22Rv1 (cell line): Measurements from ENCODE around the gene PIAS2.

Experiments used
- H3K27ac ChIP-seq: fragments of 450-650 bp; 2 replicates; pipeline ENCODE4 v1.5.1; 2017
- CTCF ChIP-seq: fragments of 450-650 bp; IDR thresholded peaks from 2 replicates; pipeline ENCODE4 v1.5.1; 2017; ENCODE audit warnings: mild to moderate bottlenecking
- ZFX ChIP-seq: fragments of 450-650 bp; IDR thresholded peaks from 2 replicates; pipeline ENCODE4 v1.6.1; 2017; ENCODE audit warnings: antibody characterized with exemption, borderline replicate concordance

The PIAS2 gene

DNA sequence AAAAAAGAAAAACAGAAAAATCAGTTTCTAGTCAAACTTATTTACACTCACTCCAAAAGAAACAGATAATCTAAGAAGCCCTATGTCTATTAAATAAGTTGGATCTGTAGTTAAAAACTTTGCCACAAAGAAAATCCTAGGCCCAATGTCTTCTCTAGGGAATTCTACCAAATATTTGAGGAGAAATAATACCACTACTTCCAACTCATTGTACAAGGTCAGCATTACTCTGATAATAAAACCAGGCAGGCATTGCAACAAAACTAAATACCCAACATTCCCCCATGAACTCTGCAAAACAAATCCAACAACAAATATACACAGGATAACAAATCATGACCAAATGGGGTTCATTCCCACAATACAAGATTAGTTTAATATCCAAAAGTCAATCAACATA is 86.7 kb downstream of the PIAS2 start:
- H3K27ac ChIP-seq: no peak overlapping the region
- TF ChIP-seq ZFX (no peak), CTCF (no peak)

DNA sequence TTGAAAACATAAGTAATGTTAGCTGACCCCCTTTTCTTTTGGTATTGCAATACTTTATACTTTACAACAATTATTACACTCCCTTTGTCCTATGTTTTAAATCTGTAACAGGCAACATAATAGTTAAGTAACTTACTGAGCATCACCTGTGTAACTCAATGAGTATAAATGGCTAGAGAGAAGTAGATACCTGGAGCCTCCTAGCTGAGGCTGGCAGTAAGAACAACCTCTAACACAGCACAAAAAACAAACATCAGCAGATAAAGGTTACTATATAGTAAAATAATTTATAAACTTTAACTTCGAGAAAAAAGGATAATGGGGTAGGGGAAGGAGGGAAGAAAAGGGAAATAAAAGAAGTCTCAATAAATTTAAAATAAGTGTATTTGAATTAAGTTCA is 87.4 kb downstream of the PIAS2 start:
- H3K27ac ChIP-seq: no peak overlapping the region
- TF ChIP-seq CTCF (no peak), ZFX (no peak)

DNA sequence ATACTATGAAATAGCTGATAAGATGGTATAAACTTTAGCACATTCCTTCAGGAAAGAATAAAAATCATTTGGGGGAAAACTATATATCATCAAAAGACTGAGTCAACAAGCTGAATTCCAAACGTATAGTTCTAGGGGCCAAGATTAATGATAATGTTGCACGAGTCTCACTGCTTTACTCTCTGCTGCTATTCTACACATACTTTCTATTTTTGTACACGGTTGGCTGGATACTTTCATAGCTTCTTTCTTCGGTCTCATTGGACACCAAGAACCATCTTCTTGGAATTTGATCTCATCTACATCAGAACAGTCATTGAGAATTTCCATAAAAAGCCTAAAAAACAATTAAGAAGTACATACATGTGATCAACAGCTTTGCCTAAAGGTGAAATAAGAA is 87.8 kb downstream of the PIAS2 start:
- no peak overlapping the region for H3K27ac ChIP-seq
- TF ChIP-seq ZFX (no peak), CTCF (no peak)

DNA sequence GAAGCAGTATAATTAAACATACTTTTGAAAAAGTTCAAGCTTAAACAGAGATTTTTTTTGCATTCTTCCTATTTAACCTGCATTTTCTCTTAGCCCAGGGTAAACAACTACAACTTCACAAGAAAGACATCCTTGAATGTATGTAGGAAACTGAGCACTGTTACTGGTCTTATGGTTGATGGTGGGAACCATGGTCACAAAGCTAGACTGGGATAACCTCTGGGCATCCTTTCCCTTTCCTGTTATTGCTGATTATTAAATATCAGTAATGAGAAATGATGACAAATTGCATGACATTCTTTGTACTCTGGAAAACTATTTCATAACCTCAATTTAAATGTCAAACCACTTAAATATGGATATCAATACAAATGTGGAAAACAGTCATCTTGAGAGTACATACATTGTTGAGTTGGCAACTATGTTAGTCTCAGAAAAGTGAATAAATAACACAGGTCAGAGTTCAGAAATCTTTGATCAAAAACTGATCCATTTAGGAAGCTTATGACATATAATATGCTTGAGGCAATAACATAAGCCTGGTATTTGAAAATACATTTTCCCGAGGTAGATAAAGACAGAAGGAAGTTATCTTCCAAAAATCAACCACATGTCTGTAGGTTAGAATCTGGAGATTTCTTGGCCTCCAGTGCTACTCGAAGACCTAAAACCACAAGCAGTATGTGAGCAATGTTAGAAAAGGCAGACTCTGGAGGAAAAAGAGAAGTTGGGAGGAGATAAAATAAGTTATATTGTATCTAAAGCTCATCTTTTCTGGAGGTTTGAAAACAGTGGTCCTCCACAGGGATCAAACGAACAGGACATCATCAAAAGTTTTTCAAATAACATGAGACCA is 95.2 kb downstream of the PIAS2 start:
- TF ChIP-seq CTCF (no peak), ZFX (no peak)
- no peak overlapping the region for H3K27ac ChIP-seq

DNA sequence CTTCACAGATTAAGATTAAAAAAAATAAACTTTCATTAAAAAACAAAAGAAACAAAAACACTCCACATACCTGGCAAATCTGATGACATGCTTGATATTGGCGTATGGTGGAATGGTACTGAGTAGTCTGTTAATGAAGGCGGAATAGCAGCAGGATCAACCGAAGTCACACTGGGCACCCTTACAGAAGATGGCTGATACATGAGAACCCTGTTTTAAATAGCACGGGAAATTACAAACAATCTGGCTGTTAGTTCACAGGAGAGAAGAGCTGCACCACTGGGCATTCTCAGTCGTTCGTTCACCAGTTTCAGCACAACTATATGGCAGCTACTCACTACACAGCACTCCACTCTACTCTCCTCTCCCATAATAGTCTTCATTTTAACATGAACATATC is 96.4 kb downstream of the PIAS2 start:
- TF ChIP-seq ZFX (no peak), CTCF (no peak)
- no peak overlapping the region for H3K27ac ChIP-seq

GRCh38 chr18:46815661-46816060 is 101.6 kb downstream of the PIAS2 start:
- no peak overlapping the region for H3K27ac ChIP-seq
- TF ChIP-seq CTCF (no peak), ZFX (no peak)

DNA sequence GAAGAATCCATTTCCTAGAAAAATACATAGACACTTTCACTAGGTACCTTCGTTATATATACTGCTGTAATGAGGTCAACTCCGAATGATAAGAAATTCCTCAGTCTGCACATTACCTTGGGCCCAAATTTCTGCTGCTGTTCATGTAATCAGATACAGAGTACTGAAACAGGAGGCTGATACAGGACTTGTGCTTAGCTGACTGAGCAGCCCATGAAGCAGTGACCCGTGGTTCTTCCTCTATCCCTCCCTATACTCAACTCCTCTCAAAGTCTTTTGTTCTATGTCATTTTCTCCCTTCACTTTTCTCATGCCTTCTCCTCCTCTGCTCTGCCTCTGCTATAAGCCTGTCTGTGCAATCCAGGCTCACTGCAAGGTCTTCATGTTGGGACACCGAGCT is 102.9 kb downstream of the PIAS2 start:
- no peak overlapping the region for H3K27ac ChIP-seq
- TF ChIP-seq ZFX: no peak
- TF ChIP-seq CTCF: no peak
